MCF 10A (cell line): Measurements from ENCODE around the gene TMEM198. TPM values are rescaled to one million over a fixed set of nuclear protein-coding genes. Genes with fewer than 3 reads are reported as not detected.

ENCODE experiments used
- BruUV-seq: library from RNA; stranded (reverse); fragments of 400-500 nt; replicated peaks from 2 replicates; lab custom pipeline; 2021; lab: Mats Ljungman, UMichigan
- CTCF ChIA-PET: fragments of 300-600 bp; sonication (Branson Sonifier 250); formaldehyde crosslinking; extraction: SDS; loops from one replicate; lab custom pipeline; 2021; ENCODE audit warnings: antibody characterized with exemption, inconsistent platforms; lab: Yijun Ruan, JAX
- POLR2A ChIA-PET: fragments of 300-600, 350-650 bp; sonication (Branson Sonifier 250); formaldehyde crosslinking; extraction: SDS; loops from one replicate; lab custom pipeline; 2020; ENCODE audit warnings: antibody characterized with exemption, inconsistent platforms; lab: Yijun Ruan, JAX
- DNase-seq: peaks from one replicate; pipeline ENCODE4 v3.0.0-alpha.2; 2018; ENCODE audit not compliant: unreplicated experiment
- H3K27ac Mint-ChIP-seq: one replicate; pipeline ENCODE4 v1.8.0; 2022; ENCODE audit warnings: mild to moderate bottlenecking, low read depth, mixed read lengths; ENCODE audit not compliant: unreplicated experiment
- H3K27me3 Mint-ChIP-seq: one replicate; pipeline ENCODE4 v1.8.0; 2022; ENCODE audit warnings: mixed read lengths; ENCODE audit not compliant: insufficient read depth, unreplicated experiment
- H3K36me3 Mint-ChIP-seq: one replicate; pipeline ENCODE4 v1.8.0; 2022; ENCODE audit warnings: mild to moderate bottlenecking, moderate library complexity, mixed read lengths; ENCODE audit not compliant: insufficient read depth, unreplicated experiment
- H3K4me1 Mint-ChIP-seq: one replicate; pipeline ENCODE4 v1.8.0; 2022; ENCODE audit warnings: mixed read lengths; ENCODE audit not compliant: insufficient read depth, unreplicated experiment
- H3K4me3 Mint-ChIP-seq: one replicate; pipeline ENCODE4 v1.8.0; 2022; ENCODE audit warnings: mild to moderate bottlenecking, moderate library complexity, mixed read lengths; ENCODE audit not compliant: unreplicated experiment
- H3K9me3 Mint-ChIP-seq: one replicate; pipeline ENCODE4 v1.8.0; 2022; ENCODE audit warnings: mixed read lengths; ENCODE audit not compliant: unreplicated experiment
- CTCF ChIP-seq: fragments of 200-600 bp; IDR thresholded peaks from one replicate; pipeline ENCODE4 v1.8.0; 2022; ENCODE audit warnings: antibody characterized with exemption, mild to moderate bottlenecking; ENCODE audit not compliant: unreplicated experiment
- intact Hi-C: fragments of 100-400 bp; cut with micrococcal nuclease; formaldehyde crosslinking; loops from 2 replicates; pipeline ENCODE4 v1.14.1; 2022
- microRNA-seq: library from miRNA; unstranded; fragments of <30 nt; microRNA quantifications from one replicate; pipeline ENCODE4 v1.2.0, GENCODE V29; 2022
- total RNA-seq: library from RNA; stranded (reverse); gene quantifications from 2 replicates; pipeline ENCODE4 v1.2.3, GENCODE V29; 2022

TMEM198 gene
- total RNA-seq, 1 experiment from 2014 or later = 6.3 TPM

- POLR2A ChIA-PET = interaction anchor here (0.6 to 4.0 kb wide), 35 partner anchors 10 to 1923 kb away, joined by 3 to 49 read pairs (median 4); partner anchors contain the start of genes ANKZF1, ATG9A, CHPF and CNPPD1
Measured at GRCh38 chr2:219597552-219598307, 53.9 kb downstream of the TMEM198 start, which contains the start of gene STK11IP. STK11IP (plus strand) TSS chr2:219597857; CDS start chr2:219598120, 263 bp downstream.

GRCh38 chr2:219598308-219599078 is 54.7 kb downstream of the TMEM198 start:
- ChIA-PET POLR2A (interaction anchor here (0.6 to 4.0 kb wide), 28 partner anchors 10 to 1922 kb away, joined by 3 to 49 read pairs (median 4); partner anchors contain the start of genes ANKZF1, ATG9A, CHPF and CNPPD1), CTCF (interaction anchor here (0.6 to 2.7 kb wide), 5 partner anchors 36 to 475 kb away, joined by 3 to 15 read pairs (median 4); no protein-coding TSS in a partner anchor)
- peak overlapping the region; percentile 98 for H3K27ac Mint-ChIP-seq
- H3K9me3 Mint-ChIP-seq = no peaks in the 10 kb centered on the region
- no peaks in the 10 kb centered on the region for H3K27me3 Mint-ChIP-seq
- peaks cover 15% of the 10 kb centered on the region for H3K36me3 Mint-ChIP-seq
- H3K4me1 Mint-ChIP-seq = no peaks in the 10 kb centered on the region
- intact Hi-C loops = loop anchor here (5.0 kb wide), 1 partner anchor 89 kb away; no protein-coding TSS in a partner anchor
- H3K4me3 Mint-ChIP-seq = peak overlapping the region; percentile 96
- no peak for TF ChIP-seq CTCF
- peak; percentile 10 for DNase-seq
- BruUV-seq = TSS peak; percentile 72

More at GRCh38 chr2:219597552-219598307, 53.9 kb downstream of the TMEM198 start, which contains the start of gene STK11IP:
- peak within 1 kb of the TSS; percentile 96 for H3K4me3 Mint-ChIP-seq
- no peak for TF ChIP-seq CTCF
- peak within 1 kb of the TSS; percentile 98 for H3K27ac Mint-ChIP-seq
- no peaks in the 10 kb centered on the region for H3K27me3 Mint-ChIP-seq
- no peaks in the 10 kb centered on the region for H3K9me3 Mint-ChIP-seq
- BruUV-seq = no TSS peak
- peaks cover 7% of the 10 kb centered on the region for H3K36me3 Mint-ChIP-seq
- CTCF ChIA-PET = interaction anchor here (0.6 to 2.8 kb wide), 8 partner anchors 36 to 552 kb away, joined by 3 to 19 read pairs (median 4); no protein-coding TSS in a partner anchor
- H3K4me1 Mint-ChIP-seq = no peaks in the 10 kb centered on the region
- intact Hi-C loops = loop anchor here (1.0 to 5.0 kb wide), 2 partner anchors 56 to 90 kb away; no protein-coding TSS in a partner anchor
- peak; percentile 98 for DNase-seq

Small RNAs within 50 kb of the gene (microRNA-seq; reads per million reads assigned to microRNA genes)
- gene MIR3132 = not detected

Other genes with a start within 250 kb of the TMEM198 start
- gene PTPRN, start 234.6 kb upstream of the TMEM198 start, total RNA-seq = not detected in 2 replicates
- not detected in 2 replicates for gene RESP18, start 211.3 kb upstream of the TMEM198 start, total RNA-seq
- 81.3 and 81.5 TPM in 2 replicates for gene DNPEP, start 156.1 kb upstream of the TMEM198 start, total RNA-seq
- gene DES, start 125.7 kb upstream of the TMEM198 start, total RNA-seq = not detected in 2 replicates
- 23.3 and 25.7 TPM in 2 replicates for gene SPEG, start 109.2 kb upstream of the TMEM198 start, total RNA-seq
- 70.7 and 80.2 TPM in 2 replicates for gene GMPPA, start 45.1 kb upstream of the TMEM198 start, total RNA-seq
- 0.17 TPM in 1 of 2 replicates, not detected in the other for gene ASIC4, start 29.5 kb upstream of the TMEM198 start, total RNA-seq
- 81.2 and 105 TPM in 2 replicates for gene CHPF, start 219 bp upstream of the TMEM198 start, total RNA-seq
- 29.0 and 29.8 TPM in 2 replicates for gene OBSL1, start 27.5 kb downstream of the TMEM198 start, total RNA-seq
- gene INHA, start 28.3 kb downstream of the TMEM198 start, total RNA-seq = 1.2 and 2.2 TPM in 2 replicates
- gene STK11IP, start 53.8 kb downstream of the TMEM198 start, total RNA-seq = 24.2 and 26.5 TPM in 2 replicates
- gene SLC4A3, start 83.6 kb downstream of the TMEM198 start, total RNA-seq = 4.2 and 4.7 TPM in 2 replicates